ENCODE data around the gene PPARD.

- TF ChIP-seq RAD21 (IDR thresholded peaks at IDR 0.05; ENCODE audit: low read depth) (no peak), TAF1 (IDR thresholded peaks at IDR 0.05; ENCODE audit: low read depth) (no peak), EP300 (IDR thresholded peaks at IDR 0.05; ENCODE audit: borderline replicate concordance) (no peak)
Observed at GRCh38 chr6:35293681-35294080, 48.7 kb upstream of the PPARD start.
